HepG2 (cell line): ENCODE data around the gene PKMYT1. TPM values are rescaled to one million over a fixed set of nuclear protein-coding genes. Genes with fewer than 3 reads are reported as not detected.

ENCODE experiments used
- DRAP1 ChIP-seq: IDR thresholded peaks from 2 replicates; pipeline ENCODE4 v1.6.1; 2016; ENCODE audit warnings: missing genetic modification reagents, missing compliant biosample characterization
- FOXP4 ChIP-seq: sonication (generic); formaldehyde crosslinking; IDR thresholded peaks from 2 replicates; pipeline ENCODE4 v1.4.0; 2020; ENCODE audit warnings: missing genetic modification reagents
- GATA4 ChIP-seq: sonication (generic); IDR thresholded peaks from 2 replicates; pipeline ENCODE4 v1.6.1; 2016; ENCODE audit warnings: antibody characterized with exemption, low read depth, borderline replicate concordance
- GATAD1 ChIP-seq: IDR thresholded peaks from 2 replicates; pipeline ENCODE4 v1.6.1; 2016; ENCODE audit warnings: missing genetic modification reagents, missing compliant biosample characterization
- HDAC1 ChIP-seq: sonication (generic); formaldehyde crosslinking; IDR thresholded peaks from 2 replicates; pipeline ENCODE4 v1.5.1; 2020; ENCODE audit warnings: mild to moderate bottlenecking, missing genetic modification reagents
- HMG20A ChIP-seq: IDR thresholded peaks from 2 replicates; pipeline ENCODE4 v1.6.1; 2016; ENCODE audit warnings: borderline replicate concordance
- IRX3 ChIP-seq: sonication (generic); formaldehyde crosslinking; IDR thresholded peaks from 2 replicates; pipeline ENCODE4 v1.8.1; 2023; ENCODE audit warnings: mild to moderate bottlenecking, low read depth, missing genetic modification reagents, borderline replicate concordance
- KLF12 ChIP-seq: sonication (generic); formaldehyde crosslinking; IDR thresholded peaks from 2 replicates; pipeline ENCODE4 v1.4.0; 2020; ENCODE audit warnings: missing genetic modification reagents, borderline replicate concordance
- MBD4 ChIP-seq: IDR thresholded peaks from 2 replicates; pipeline ENCODE4 v1.6.1; 2012; ENCODE audit warnings: low read length, inconsistent platforms, borderline replicate concordance
- MXD1 ChIP-seq: sonication (generic); formaldehyde crosslinking; IDR thresholded peaks from 2 replicates; pipeline ENCODE4 v1.4.0; 2020; ENCODE audit warnings: mild to moderate bottlenecking, missing genetic modification reagents
- POLR2AphosphoS2 ChIP-seq: IDR thresholded peaks from 2 replicates; pipeline ENCODE4 v1.6.1; 2011; ENCODE audit warnings: low read depth, low read length, improper control_type of control experiment
- RXRB ChIP-seq: IDR thresholded peaks from 2 replicates; pipeline ENCODE4 v1.6.1; 2016; ENCODE audit warnings: borderline replicate concordance, missing genetic modification reagents, missing compliant biosample characterization
- SKI ChIP-seq: fragments of 450-650 bp; IDR thresholded peaks from one replicate; pipeline ENCODE4 v1.6.1; 2018; ENCODE audit warnings: mild to moderate bottlenecking; ENCODE audit not compliant: partially characterized antibody
- SNAPC4 ChIP-seq: sonication (generic); formaldehyde crosslinking; IDR thresholded peaks from 2 replicates; pipeline ENCODE4 v1.4.0; 2020; ENCODE audit warnings: mild to moderate bottlenecking, missing genetic modification reagents
- ZBTB10 ChIP-seq: sonication (generic); formaldehyde crosslinking; IDR thresholded peaks from 2 replicates; pipeline ENCODE4 v1.4.0; 2020; ENCODE audit warnings: missing genetic modification reagents, borderline replicate concordance
- ZNF496 ChIP-seq: sonication (generic); formaldehyde crosslinking; IDR thresholded peaks from 2 replicates; pipeline ENCODE4 v1.8.1; 2023; ENCODE audit warnings: mild to moderate bottlenecking, moderate library complexity, missing genetic modification reagents; ENCODE audit not compliant: insufficient replicate concordance
- ZNF878 ChIP-seq: sonication (generic); formaldehyde crosslinking; IDR thresholded peaks from 2 replicates; pipeline ENCODE4 v1.8.1; 2023; ENCODE audit warnings: mild to moderate bottlenecking, missing genetic modification reagents, moderate library complexity
- polyA plus RNA-seq, 8 experiments: library from polyadenylated mRNA; depleted of rRNA in 3 of 8; stranded (reverse) in 7 of 8; unstranded in 1 of 8; fragments of >200 nt; fragmentation: Illumina TruSeq in 4 of 8; extraction: Trizol in 4 of 8; gene quantifications; 2 replicates each; pipeline versions ENCODE4 v1.2.1 to v1.2.3, GENCODE V29; 2011 to 2016; ENCODE audit warnings: low read depth in 4 of 8, missing spikeins in 1 of 8, mixed read lengths in 1 of 8; ENCODE audit not compliant: insufficient read depth in 1 of 8
- total RNA-seq, 5 experiments: library from RNA; depleted of rRNA; stranded (reverse); fragments of >200 nt; fragmentation: Illumina TruSeq; extraction: Trizol; gene quantifications; 2 replicates each; pipeline ENCODE4 v1.2.3, GENCODE V29; 2016; ENCODE audit warnings: low read depth in 1 of 5

The PKMYT1 gene
- total and polyA plus RNA-seq, 2 of the 13 experiments (the other 11 are each of a cell fraction or from before 2014, with no cell fraction given), result 7.0 to 27.8 TPM

GRCh38 chr16:2968738-2969544 lies 11.3 kb downstream of the PKMYT1 start, which contains the start of gene PAQR4 (continued):
- TF ChIP-seq SNAPC4 (CRISPR knock-in tag), result peak; percentile 97
- peak; percentile 76; the same call in 1 of the 2 replicates for TF ChIP-seq RXRB (CRISPR knock-in tag)
- no peak for TF ChIP-seq MBD4
- TF ChIP-seq POLR2AphosphoS2, result no peak
- peak; percentile 68 for TF ChIP-seq DRAP1 (CRISPR knock-in tag)
- peak; percentile 75; the same call in 1 of the 2 replicates for TF ChIP-seq KLF12 (CRISPR knock-in tag)
- peak; percentile 66; the same call in 1 of the 2 replicates for TF ChIP-seq IRX3
- TF ChIP-seq SKI, result peak; percentile 71
- TF ChIP-seq HDAC1 (CRISPR knock-in tag), result peak; percentile 98
- TF ChIP-seq ZBTB10 (CRISPR knock-in tag), result peak; percentile 70; the same call in 1 of the 2 replicates
- peak; percentile 93 for TF ChIP-seq ZNF878 (CRISPR knock-in tag)
- TF ChIP-seq GATAD1 (CRISPR knock-in tag), result peak; percentile 74; the same call in 1 of the 2 replicates
- peak; percentile 58; the same call in 1 of the 2 replicates for TF ChIP-seq FOXP4
- peak; percentile 99 for TF ChIP-seq MXD1 (CRISPR knock-in tag)
- 0 out of 2 replicates have a peak, but pooled peaks have one; percentile 29 for TF ChIP-seq HMG20A
- TF ChIP-seq ZNF496, result no peak
- TF ChIP-seq GATA4, result no peak
